ENCODE results near the gene SLC25A53. TPM values are rescaled to one million over a fixed set of nuclear protein-coding genes. Genes with fewer than 3 reads are reported as not detected.

The SLC25A53 gene
- total and polyA plus RNA-seq, 2 of the 4 experiments (the other 2 are of a cell fraction), result 3.7 to 5.9 TPM

- H3K56ac ChIP-seq (ENCODE audit: extremely low read depth, insufficient read depth, low read length), result no peak overlapping the region
- no peak overlapping the region for H3K4ac ChIP-seq (ENCODE audit: low read depth, low read length)
- H3K9ac ChIP-seq (ENCODE audit: low read depth, low read length), result no peak overlapping the region
- H3K9me3 ChIP-seq (ENCODE audit: control insufficient read depth, insufficient read depth, low read length), result no peaks in the 10 kb centered on the region
- intact Hi-C loops (cut with micrococcal nuclease), result no loop called here
- no peaks in the 10 kb centered on the region for H3K36me3 ChIP-seq (ENCODE audit: control insufficient read depth, insufficient read depth, low read length)
- no peak overlapping the region for H2AFZ ChIP-seq (replicated peaks; ENCODE audit: low read length, poor library complexity)
- no peaks in the 10 kb centered on the region for H3K9me1 ChIP-seq (ENCODE audit: insufficient read depth, low read length)
- no peak overlapping the region for H2BK15ac ChIP-seq (ENCODE audit: low read depth, low read length)
- H3K79me1 ChIP-seq (ENCODE audit: low read depth in 1 of 2, low read length in 2 of 2), result peaks cover 0 to 7% of the 10 kb centered on the region in 2 experiments; a peak in 2 of 4 replicates
- no peak overlapping the region for H3K4me2 ChIP-seq (ENCODE audit: low read depth, low read length)
- ChIA-PET POLR2A (ENCODE audit: unreplicated experiment) (no interaction called here), CTCF (no interaction called here)
- H2BK120ac ChIP-seq (ENCODE audit: low read depth, low read length), result no peak overlapping the region
- no peak overlapping the region for H3K14ac ChIP-seq (replicated peaks; ENCODE audit: low read depth, low read length)
- no peak for TF ChIP-seq CTCF (conservative IDR thresholded peaks at IDR 0.05; ENCODE audit: low read depth, low read length)
- TF ChIP-seq USF2 (IDR thresholded peaks at IDR 0.05; ENCODE audit: low read depth, low read length), result no peak
- TF ChIP-seq BHLHE40 (IDR thresholded peaks at IDR 0.05; ENCODE audit: low read depth, low read length), result no peak
- dilution Hi-C loops (cut with HindIII; ENCODE audit: low sequenced_read_pairs, unreplicated experiment), result no loop called here
- H3K4me1 ChIP-seq (ENCODE audit: control insufficient read depth, insufficient read depth, low read length), result no peaks in the 10 kb centered on the region
- 0% methylated on average over 1 of the region's 1 CpG; no CpG with 5 or more reads in 1 of the 2 experiments for WGBS, 2 experiments (ENCODE audit: extremely low coverage in 2 of 2, insufficient read length in 1 of 2)
- no peak overlapping the region for H2AK5ac ChIP-seq (ENCODE audit: low read depth, low read length)
- H2BK20ac ChIP-seq (ENCODE audit: low read depth, low read length), result no peak overlapping the region
- H3K27ac ChIP-seq (ENCODE audit: insufficient read depth, low read length), result no peak overlapping the region
- no peak overlapping the region for H2BK5ac ChIP-seq (ENCODE audit: low read depth, low read length, poor library complexity, severe bottlenecking)
- no peak overlapping the region for H4K5ac ChIP-seq (ENCODE audit: low read depth, low read length)
- DNase-seq, result no peak
- in situ Hi-C loops (cut with MboI; ENCODE audit: low sequenced_read_pairs), result no loop called here
- H4K20me1 ChIP-seq (ENCODE audit: insufficient read depth, low read length), result no peaks in the 10 kb centered on the region
- no peak overlapping the region for H3K23ac ChIP-seq (ENCODE audit: low read depth, low read length)
- no peak for ATAC-seq (ENCODE audit: low read depth)
- H2AK9ac ChIP-seq (replicated peaks; ENCODE audit: low read depth, low read length, poor library complexity), result no peak overlapping the region
- H4K91ac ChIP-seq (ENCODE audit: insufficient read depth, low read depth, low read length), result no peak overlapping the region
- H4K8ac ChIP-seq (ENCODE audit: low read depth in 2 of 2, low read length in 2 of 2), result no peak overlapping the region
- H3K4me3 ChIP-seq (ENCODE audit: insufficient read depth, low read depth, low read length), result no peak overlapping the region
- H3K27me3 ChIP-seq (ENCODE audit: control insufficient read depth, insufficient read depth, low read length), result no peaks in the 10 kb centered on the region
- BruUV-seq (replicated peaks), result no TSS peak
- H3K18ac ChIP-seq (ENCODE audit: low read depth, low read length), result no peak overlapping the region
Observed at GRCh38 chrX:104151037-104151436, 5.8 kb downstream of the SLC25A53 start.

Measured in IMR-90 (cell line).